ENCODE results near the gene USP53. TPM values are rescaled to one million over a fixed set of nuclear protein-coding genes. Genes with fewer than 3 reads are reported as not detected.

Gene USP53
- total RNA-seq, 2 donors from 2014 or later, result 33.9 to 41.8 TPM

DNA sequence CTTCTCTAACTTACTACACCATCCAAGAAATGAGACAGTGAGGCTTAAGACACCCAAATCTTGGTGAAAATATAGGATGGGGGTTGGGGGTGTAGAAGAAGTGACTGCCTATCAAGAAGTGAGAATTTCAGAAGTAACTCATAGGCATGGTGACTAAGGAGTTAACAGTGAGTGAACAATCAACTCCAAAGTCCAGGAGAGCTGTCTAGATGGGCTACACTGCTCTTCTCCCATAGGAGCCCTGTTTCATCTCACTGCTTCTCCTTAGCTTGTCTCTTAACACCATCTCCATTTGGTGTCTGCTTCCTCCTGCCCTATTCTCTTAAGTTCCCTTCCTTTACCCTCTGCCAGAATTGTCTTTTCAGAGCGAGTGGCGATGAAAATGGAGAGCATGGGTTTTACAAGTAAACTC is 86.8 kb downstream of the USP53 start:
- 3% methylated on average over 2 of the region's 2 CpGs for WGBS
- DNase-seq (ENCODE audit: low spot score), result no peak
- intact Hi-C loops (cut with DNase I), result loop anchor here (5.0 kb wide), 1 partner anchor 252 kb away; no protein-coding TSS in a partner anchor

DNA sequence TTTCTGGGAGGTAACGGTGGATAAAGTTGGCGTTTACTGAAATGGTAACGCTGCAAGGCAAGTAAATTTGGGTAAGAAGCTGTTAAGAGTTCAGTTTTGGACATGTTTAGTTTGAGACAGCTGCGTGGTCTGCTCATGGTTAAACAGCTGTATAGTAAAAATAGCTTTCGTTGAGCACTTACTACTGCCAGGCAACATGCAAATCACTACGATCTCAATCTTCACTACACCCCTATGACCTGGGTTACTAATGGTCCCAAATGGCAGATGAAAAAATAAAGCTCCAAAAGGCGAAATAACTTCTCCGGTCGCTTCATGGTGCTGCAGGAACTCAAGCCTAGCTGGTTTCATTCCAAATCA is 87.2 kb downstream of the USP53 start:
- TF ChIP-seq, protein P1, sequence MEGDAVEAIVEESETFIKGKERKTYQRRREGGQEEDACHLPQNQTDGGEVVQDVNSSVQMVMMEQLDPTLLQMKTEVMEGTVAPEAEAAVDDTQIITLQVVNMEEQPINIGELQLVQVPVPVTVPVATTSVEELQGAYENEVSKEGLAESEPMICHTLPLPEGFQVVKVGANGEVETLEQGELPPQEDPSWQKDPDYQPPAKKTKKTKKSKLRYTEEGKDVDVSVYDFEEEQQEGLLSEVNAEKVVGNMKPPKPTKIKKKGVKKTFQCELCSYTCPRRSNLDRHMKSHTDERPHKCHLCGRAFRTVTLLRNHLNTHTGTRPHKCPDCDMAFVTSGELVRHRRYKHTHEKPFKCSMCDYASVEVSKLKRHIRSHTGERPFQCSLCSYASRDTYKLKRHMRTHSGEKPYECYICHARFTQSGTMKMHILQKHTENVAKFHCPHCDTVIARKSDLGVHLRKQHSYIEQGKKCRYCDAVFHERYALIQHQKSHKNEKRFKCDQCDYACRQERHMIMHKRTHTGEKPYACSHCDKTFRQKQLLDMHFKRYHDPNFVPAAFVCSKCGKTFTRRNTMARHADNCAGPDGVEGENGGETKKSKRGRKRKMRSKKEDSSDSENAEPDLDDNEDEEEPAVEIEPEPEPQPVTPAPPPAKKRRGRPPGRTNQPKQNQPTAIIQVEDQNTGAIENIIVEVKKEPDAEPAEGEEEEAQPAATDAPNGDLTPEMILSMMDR (IDR thresholded peaks at IDR 0.05), result no peak
- no peak for TF ChIP-seq POLR2AphosphoS5 (IDR thresholded peaks at IDR 0.05)
- TF ChIP-seq POLR2A (IDR thresholded peaks at IDR 0.05), result no peak
- H3K27ac ChIP-seq, result peak overlapping the region; percentile 84 to 93
- WGBS, result under 1% methylated on average over 9 of the region's 9 CpGs
- H3K4me1 ChIP-seq (replicated peaks), result peaks cover 6% of the 10 kb centered on the region
- H3K27me3 ChIP-seq (replicated peaks; ENCODE audit: insufficient read depth), result no peaks in the 10 kb centered on the region
- intact Hi-C loops (cut with DNase I), result loop anchor here (5.0 kb wide), 1 partner anchor 252 kb away; no protein-coding TSS in a partner anchor
- no peaks in the 10 kb centered on the region for H3K9me3 ChIP-seq
- H3K4me3 ChIP-seq, result peak overlapping the region; percentile 57 to 69
- no peaks in the 10 kb centered on the region for H3K36me3 ChIP-seq
- no peak for DNase-seq (ENCODE audit: low spot score)

More for the DNA sequence above, 86.8 kb downstream of the USP53 start:
- H3K9me3 ChIP-seq, result no peaks in the 10 kb centered on the region
- H3K4me1 ChIP-seq (replicated peaks), result peaks cover 6% of the 10 kb centered on the region
- peak overlapping the region; percentile 57 to 69 for H3K4me3 ChIP-seq
- TF ChIP-seq, protein P1 (IDR thresholded peaks at IDR 0.05), result no peak
- TF ChIP-seq POLR2AphosphoS5 (IDR thresholded peaks at IDR 0.05) (no peak), POLR2A (IDR thresholded peaks at IDR 0.05) (no peak)
- no peaks in the 10 kb centered on the region for H3K27me3 ChIP-seq (replicated peaks; ENCODE audit: insufficient read depth)
- peak overlapping the region; percentile 84 to 93 for H3K27ac ChIP-seq
- H3K36me3 ChIP-seq, result no peaks in the 10 kb centered on the region

GRCh38 chr4:119300101-119300978 is 87.8 kb downstream of the USP53 start:
- peaks cover 6% of the 10 kb centered on the region for H3K4me1 ChIP-seq (replicated peaks)
- intact Hi-C loops (cut with DNase I), result no loop called here
- no peaks in the 10 kb centered on the region for H3K36me3 ChIP-seq
- no peaks in the 10 kb centered on the region for H3K27me3 ChIP-seq (replicated peaks; ENCODE audit: insufficient read depth)
- peak overlapping the region; percentile 84 to 93 for H3K27ac ChIP-seq
- H3K4me3 ChIP-seq, result peak overlapping the region; percentile 57 to 69
- TF ChIP-seq, protein P1 (IDR thresholded peaks at IDR 0.05), result peak in 2 of 4 experiments; percentile 2 to 13
- TF ChIP-seq POLR2A (IDR thresholded peaks at IDR 0.05), result peak; percentile 89
- TF ChIP-seq POLR2AphosphoS5 (IDR thresholded peaks at IDR 0.05), result peak; percentile 95
- under 1% methylated on average over 54 of the region's 54 CpGs for WGBS
- peak; percentile 96 for DNase-seq (ENCODE audit: low spot score)
- H3K9me3 ChIP-seq, result no peaks in the 10 kb centered on the region

DNA sequence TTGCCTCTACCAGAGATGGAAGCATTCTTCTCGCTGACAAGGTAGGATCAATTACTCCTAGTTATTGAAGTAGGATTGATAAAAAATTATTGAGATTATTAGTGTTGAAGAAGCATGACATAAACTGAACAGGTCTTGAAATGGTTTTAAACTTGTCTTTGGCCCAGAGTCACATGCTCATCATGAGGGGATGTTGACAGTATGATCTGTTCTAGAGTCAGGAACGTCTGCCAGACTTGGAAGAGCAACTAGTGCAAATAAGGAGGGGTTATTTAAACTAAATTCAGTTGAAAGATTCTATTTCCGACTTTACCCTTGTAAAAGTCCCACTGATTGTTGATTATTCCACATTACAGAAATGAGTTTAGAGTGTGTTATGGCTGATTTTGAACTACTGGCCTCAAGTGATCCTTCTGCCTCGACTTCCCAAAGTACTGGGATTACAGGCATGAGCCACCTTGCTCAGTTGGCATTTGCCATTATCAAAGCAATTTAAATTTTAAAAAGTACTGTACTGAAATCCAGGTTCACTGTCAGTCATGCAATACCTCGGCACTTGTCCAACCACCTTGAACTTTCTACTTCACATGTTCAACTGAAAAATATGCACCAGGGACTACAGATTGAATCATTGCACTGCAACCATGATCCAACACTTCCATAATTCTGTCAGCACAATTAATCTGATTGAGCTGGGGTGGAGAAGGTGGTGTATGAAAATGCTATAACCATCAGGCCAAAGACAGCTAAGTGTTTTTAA is 89.7 kb downstream of the USP53 start:
- no peaks in the 10 kb centered on the region for H3K36me3 ChIP-seq
- intact Hi-C loops (cut with DNase I), result no loop called here
- H3K4me1 ChIP-seq (replicated peaks), result peaks cover 6% of the 10 kb centered on the region
- peak; percentile 26 for TF ChIP-seq POLR2AphosphoS5 (IDR thresholded peaks at IDR 0.05)
- TF ChIP-seq, protein P1 (IDR thresholded peaks at IDR 0.05), result no peak
- no peak for TF ChIP-seq POLR2A (IDR thresholded peaks at IDR 0.05)
- WGBS, result 50% methylated on average over 5 of the region's 5 CpGs
- no peak overlapping the region for H3K27ac ChIP-seq
- H3K27me3 ChIP-seq (replicated peaks; ENCODE audit: insufficient read depth), result no peaks in the 10 kb centered on the region
- H3K9me3 ChIP-seq, result no peaks in the 10 kb centered on the region
- DNase-seq (ENCODE audit: low spot score), result no peak
- H3K4me3 ChIP-seq, result no peak overlapping the region
